K562 (cell line): ENCODE results near the gene XPO1. TPM values are rescaled to one million over a fixed set of nuclear protein-coding genes. Genes with fewer than 3 reads are reported as not detected.

Experiments
- ARID2 ChIP-seq: fragments of 450-650 bp; IDR thresholded peaks from 2 replicates; pipeline ENCODE4 v1.6.1; 2017; ENCODE audit warnings: antibody characterized with exemption, mild to moderate bottlenecking
- BRCA1 ChIP-seq, 2 experiments: fragments of 450-650 bp in 1 of 2; sonication (generic) in 1 of 2; formaldehyde crosslinking in 1 of 2; IDR thresholded peaks; 2 replicates each; pipeline versions ENCODE4 v1.5.0 to v1.6.1; 2017 to 2020; ENCODE audit warnings: mild to moderate bottlenecking in 1 of 2, missing genetic modification reagents in 1 of 2
- DIDO1 ChIP-seq: fragments of 450-650 bp; IDR thresholded peaks from 2 replicates; pipeline ENCODE4 v1.6.1; 2016; ENCODE audit warnings: low read depth, missing biosample characterization, missing genetic modification characterization
- FOSL1 ChIP-seq: fragments of 200-800 bp; sonication (Bioruptor generic); conservative IDR thresholded peaks from 2 replicates; pipeline ENCODE4 v1.6.1; 2016; ENCODE audit warnings: missing genetic modification characterization, missing compliant biosample characterization
- FOXA1 ChIP-seq: fragments of 450-650 bp; IDR thresholded peaks from 2 replicates; pipeline ENCODE4 v1.6.1; 2016; ENCODE audit warnings: mild to moderate bottlenecking, borderline replicate concordance
- GTF2A2 ChIP-seq: IDR thresholded peaks from 2 replicates; pipeline ENCODE4 v1.6.1; 2016; ENCODE audit warnings: mild to moderate bottlenecking, missing genetic modification characterization, missing compliant biosample characterization
- HDAC1 ChIP-seq, 2 experiments: fragments of 450-650 bp; IDR thresholded peaks; 2 replicates each; pipeline ENCODE4 v1.6.1; 2016 to 2017; ENCODE audit warnings: inconsistent platforms in 1 of 2, mild to moderate bottlenecking in 1 of 2, moderate library complexity in 1 of 2
- LCOR ChIP-seq: sonication (generic); formaldehyde crosslinking; IDR thresholded peaks from 2 replicates; pipeline ENCODE4 v1.8.0; 2022; ENCODE audit warnings: mild to moderate bottlenecking, missing genetic modification reagents
- MAFK ChIP-seq: IDR thresholded peaks from 2 replicates; pipeline ENCODE4 v1.6.1; 2011; ENCODE audit warnings: low read length, improper control_type of control experiment
- MEF2A ChIP-seq: IDR thresholded peaks from 2 replicates; pipeline ENCODE4 v1.6.1; 2011; ENCODE audit warnings: low read depth, mild to moderate bottlenecking, low read length, moderate library complexity; ENCODE audit not compliant: control insufficient read depth
- MEF2D ChIP-seq: conservative IDR thresholded peaks from 2 replicates; pipeline ENCODE4 v1.6.1; 2016; ENCODE audit warnings: low read depth, missing genetic modification characterization, missing compliant biosample characterization
- NFE2L1 ChIP-seq: fragments of 450-650 bp; IDR thresholded peaks from 2 replicates; pipeline ENCODE4 v1.6.1; 2016; ENCODE audit warnings: missing genetic modification characterization, low read depth, mild to moderate bottlenecking, missing compliant biosample characterization, moderate library complexity, borderline replicate concordance
- NR2C1 ChIP-seq, 2 experiments: fragments of 450-650 bp; IDR thresholded peaks; 2 replicates each; pipeline ENCODE4 v1.6.1; 2017; ENCODE audit warnings: mild to moderate bottlenecking in 2 of 2, antibody characterized with exemption in 1 of 2, inconsistent platforms in 1 of 2, missing compliant biosample characterization in 1 of 2, missing genetic modification characterization in 1 of 2
- ZNF197 ChIP-seq: fragments of 200-800 bp; sonication (Bioruptor generic); IDR thresholded peaks from 2 replicates; pipeline ENCODE4 v1.6.1; 2016; ENCODE audit warnings: low read depth, missing genetic modification characterization, missing compliant biosample characterization
- ZNF311 ChIP-seq: fragments of 250-450 bp; sonication (Bioruptor Pico); IDR thresholded peaks from 2 replicates; pipeline ENCODE4 v1.4.0; 2020; ENCODE audit warnings: mild to moderate bottlenecking, moderate library complexity
- ZNF551 ChIP-seq: fragments of 250-450 bp; sonication (Bioruptor Pico); IDR thresholded peaks from 2 replicates; pipeline ENCODE4 v1.5.0; 2021; ENCODE audit warnings: mild to moderate bottlenecking, moderate library complexity
- ZNF586 ChIP-seq: fragments of 450-650 bp; formaldehyde crosslinking; conservative IDR thresholded peaks from 2 replicates; pipeline ENCODE4 v1.4.0; 2020; ENCODE audit warnings: mild to moderate bottlenecking, moderate library complexity
- polyA plus RNA-seq, 8 experiments: library from polyadenylated mRNA; depleted of rRNA in 4 of 8; stranded (reverse) in 5 of 8; unstranded in 3 of 8; fragments of >200 nt; fragmentation: Nextera tagmentation in 2 of 8; fragmentation: Illumina TruSeq in 1 of 8; extraction: Ambion mirVana in 2 of 8; extraction: Trizol in 1 of 8; gene quantifications; 2 replicates each; pipeline versions ENCODE4 v1.2.1 to v1.2.3, GENCODE V29; 2011 to 2014; ENCODE audit warnings: inconsistent platforms in 1 of 8, missing spikeins in 1 of 8
- total RNA-seq, 7 experiments: library from RNA; depleted of rRNA in 6 of 7; stranded (reverse); fragments of >200 nt in 6 of 7; fragmentation: Illumina TruSeq in 2 of 7; extraction: Trizol in 2 of 7; gene quantifications; 2 replicates each; pipeline versions ENCODE4 v1.2.1 to v1.2.3, GENCODE V29; 2011 to 2021; ENCODE audit warnings: low replicate concordance in 1 of 7
- TF ChIP-seq, protein P1 (sequence below): fragments of 200-400 bp; formaldehyde crosslinking; IDR thresholded peaks from 2 replicates; pipeline ENCODE4 v1.6.1; 2017; ENCODE audit warnings: mild to moderate bottlenecking, low read depth, low read length, moderate library complexity
- TF ChIP-seq, protein P2 (sequence below): sonication (generic); formaldehyde crosslinking; IDR thresholded peaks from 2 replicates; pipeline ENCODE4 v1.8.0; 2022; ENCODE audit warnings: missing genetic modification reagents, mild to moderate bottlenecking, borderline replicate concordance
- TF ChIP-seq, protein P3 (sequence below): sonication (generic); formaldehyde crosslinking; IDR thresholded peaks from 2 replicates; pipeline ENCODE4 v1.5.0; 2020; ENCODE audit warnings: missing genetic modification reagents
- TF ChIP-seq, protein P4 (sequence below), 2 experiments: fragments of 250-450 bp in 1 of 2; fragments of 450-650 bp in 1 of 2; sonication (Bioruptor Pico) in 1 of 2; IDR thresholded peaks; 2 replicates each; pipeline versions ENCODE4 v1.6.1 to v1.8.0; 2016 to 2021; ENCODE audit warnings: mild to moderate bottlenecking in 2 of 2, moderate library complexity in 2 of 2, missing compliant biosample characterization in 1 of 2, missing genetic modification characterization in 1 of 2
- TF ChIP-seq, protein P5 (sequence below): fragments of 250-450 bp; sonication (Bioruptor Pico); IDR thresholded peaks from 2 replicates; pipeline ENCODE4 v1.9.0; 2021; ENCODE audit warnings: mild to moderate bottlenecking
- TF ChIP-seq, protein P6 (sequence below): sonication (generic); formaldehyde crosslinking; IDR thresholded peaks from 2 replicates; pipeline ENCODE4 v1.8.1; 2022; ENCODE audit warnings: missing genetic modification reagents

Gene XPO1
- total and polyA plus RNA-seq, 9 of the 15 experiments (the other 6 are each of a cell fraction or from before 2014, with no cell fraction given) = 86.2 to 307 (median 216) TPM

DNA sequence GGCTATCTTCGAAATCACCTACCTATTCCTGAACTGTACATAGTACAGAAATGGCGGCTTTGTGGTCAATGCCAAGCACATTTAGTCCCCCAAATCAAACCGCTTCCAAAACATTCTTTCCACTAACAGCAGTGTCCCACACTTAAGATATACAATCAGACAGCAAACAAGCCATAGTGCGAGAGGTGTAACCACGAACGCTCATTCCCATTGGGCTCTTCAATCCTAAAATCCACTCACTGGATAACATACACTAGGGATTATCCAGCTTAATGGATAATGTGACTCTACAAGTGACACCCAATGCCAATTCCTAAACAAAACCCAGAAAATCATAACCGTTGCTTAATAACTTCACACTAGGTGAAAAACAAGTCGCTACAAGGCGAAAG is 2.0 kb downstream of the XPO1 start (continued):
- TF ChIP-seq, protein P1, sequence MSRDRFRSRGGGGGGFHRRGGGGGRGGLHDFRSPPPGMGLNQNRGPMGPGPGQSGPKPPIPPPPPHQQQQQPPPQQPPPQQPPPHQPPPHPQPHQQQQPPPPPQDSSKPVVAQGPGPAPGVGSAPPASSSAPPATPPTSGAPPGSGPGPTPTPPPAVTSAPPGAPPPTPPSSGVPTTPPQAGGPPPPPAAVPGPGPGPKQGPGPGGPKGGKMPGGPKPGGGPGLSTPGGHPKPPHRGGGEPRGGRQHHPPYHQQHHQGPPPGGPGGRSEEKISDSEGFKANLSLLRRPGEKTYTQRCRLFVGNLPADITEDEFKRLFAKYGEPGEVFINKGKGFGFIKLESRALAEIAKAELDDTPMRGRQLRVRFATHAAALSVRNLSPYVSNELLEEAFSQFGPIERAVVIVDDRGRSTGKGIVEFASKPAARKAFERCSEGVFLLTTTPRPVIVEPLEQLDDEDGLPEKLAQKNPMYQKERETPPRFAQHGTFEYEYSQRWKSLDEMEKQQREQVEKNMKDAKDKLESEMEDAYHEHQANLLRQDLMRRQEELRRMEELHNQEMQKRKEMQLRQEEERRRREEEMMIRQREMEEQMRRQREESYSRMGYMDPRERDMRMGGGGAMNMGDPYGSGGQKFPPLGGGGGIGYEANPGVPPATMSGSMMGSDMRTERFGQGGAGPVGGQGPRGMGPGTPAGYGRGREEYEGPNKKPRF = no peak
- TF ChIP-seq NR2C1 (IDR thresholded peaks at IDR 0.05) (no peak), NR2C1 (tag; IDR thresholded peaks at IDR 0.05) (no peak), ZNF311 (CRISPR knock-in tag) (no peak), FOSL1 (tag) (no peak), NFE2L1 (tag) (no peak), MEF2A (no peak), ZNF551 (CRISPR knock-in tag) (no peak), HDAC1 (IDR thresholded peaks at IDR 0.05) (no peak), ARID2 (peak; percentile 48; the same call in 1 of the 2 replicates), ZNF586 (CRISPR knock-in tag) (no peak), BRCA1 (IDR thresholded peaks at IDR 0.05) (no peak), BRCA1 (CRISPR knock-in tag; IDR thresholded peaks at IDR 0.05) (no peak), MEF2D (tag) (no peak; the same call in 1 of the 2 replicates), LCOR (peak; percentile 53; the same call in 1 of the 2 replicates), GTF2A2 (tag) (no peak), FOXA1 (no peak), DIDO1 (no peak), MAFK (no peak), ZNF197 (CRISPR knock-in tag) (no peak)
- TF ChIP-seq, protein P2, sequence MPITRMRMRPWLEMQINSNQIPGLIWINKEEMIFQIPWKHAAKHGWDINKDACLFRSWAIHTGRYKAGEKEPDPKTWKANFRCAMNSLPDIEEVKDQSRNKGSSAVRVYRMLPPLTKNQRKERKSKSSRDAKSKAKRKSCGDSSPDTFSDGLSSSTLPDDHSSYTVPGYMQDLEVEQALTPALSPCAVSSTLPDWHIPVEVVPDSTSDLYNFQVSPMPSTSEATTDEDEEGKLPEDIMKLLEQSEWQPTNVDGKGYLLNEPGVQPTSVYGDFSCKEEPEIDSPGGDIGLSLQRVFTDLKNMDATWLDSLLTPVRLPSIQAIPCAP (CRISPR knock-in tag) = no peak
- TF ChIP-seq, protein P3, sequence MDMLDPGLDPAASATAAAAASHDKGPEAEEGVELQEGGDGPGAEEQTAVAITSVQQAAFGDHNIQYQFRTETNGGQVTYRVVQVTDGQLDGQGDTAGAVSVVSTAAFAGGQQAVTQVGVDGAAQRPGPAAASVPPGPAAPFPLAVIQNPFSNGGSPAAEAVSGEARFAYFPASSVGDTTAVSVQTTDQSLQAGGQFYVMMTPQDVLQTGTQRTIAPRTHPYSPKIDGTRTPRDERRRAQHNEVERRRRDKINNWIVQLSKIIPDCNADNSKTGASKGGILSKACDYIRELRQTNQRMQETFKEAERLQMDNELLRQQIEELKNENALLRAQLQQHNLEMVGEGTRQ (CRISPR knock-in tag) = no peak
- TF ChIP-seq, protein P4, sequence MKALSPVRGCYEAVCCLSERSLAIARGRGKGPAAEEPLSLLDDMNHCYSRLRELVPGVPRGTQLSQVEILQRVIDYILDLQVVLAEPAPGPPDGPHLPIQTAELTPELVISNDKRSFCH (CRISPR knock-in tag; IDR thresholded peaks at IDR 0.05) = no peak; the same call in 1 of the 2 replicates
- TF ChIP-seq, protein P4 (tag; IDR thresholded peaks at IDR 0.05) = no peak
- TF ChIP-seq, protein P5, sequence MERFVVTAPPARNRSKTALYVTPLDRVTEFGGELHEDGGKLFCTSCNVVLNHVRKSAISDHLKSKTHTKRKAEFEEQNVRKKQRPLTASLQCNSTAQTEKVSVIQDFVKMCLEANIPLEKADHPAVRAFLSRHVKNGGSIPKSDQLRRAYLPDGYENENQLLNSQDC (CRISPR knock-in tag) = no peak
- TF ChIP-seq, protein P6, sequence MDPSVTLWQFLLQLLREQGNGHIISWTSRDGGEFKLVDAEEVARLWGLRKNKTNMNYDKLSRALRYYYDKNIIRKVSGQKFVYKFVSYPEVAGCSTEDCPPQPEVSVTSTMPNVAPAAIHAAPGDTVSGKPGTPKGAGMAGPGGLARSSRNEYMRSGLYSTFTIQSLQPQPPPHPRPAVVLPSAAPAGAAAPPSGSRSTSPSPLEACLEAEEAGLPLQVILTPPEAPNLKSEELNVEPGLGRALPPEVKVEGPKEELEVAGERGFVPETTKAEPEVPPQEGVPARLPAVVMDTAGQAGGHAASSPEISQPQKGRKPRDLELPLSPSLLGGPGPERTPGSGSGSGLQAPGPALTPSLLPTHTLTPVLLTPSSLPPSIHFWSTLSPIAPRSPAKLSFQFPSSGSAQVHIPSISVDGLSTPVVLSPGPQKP (CRISPR knock-in tag) = no peak
